ENCODE measurements around the gene ADAMTS9.

DNA sequence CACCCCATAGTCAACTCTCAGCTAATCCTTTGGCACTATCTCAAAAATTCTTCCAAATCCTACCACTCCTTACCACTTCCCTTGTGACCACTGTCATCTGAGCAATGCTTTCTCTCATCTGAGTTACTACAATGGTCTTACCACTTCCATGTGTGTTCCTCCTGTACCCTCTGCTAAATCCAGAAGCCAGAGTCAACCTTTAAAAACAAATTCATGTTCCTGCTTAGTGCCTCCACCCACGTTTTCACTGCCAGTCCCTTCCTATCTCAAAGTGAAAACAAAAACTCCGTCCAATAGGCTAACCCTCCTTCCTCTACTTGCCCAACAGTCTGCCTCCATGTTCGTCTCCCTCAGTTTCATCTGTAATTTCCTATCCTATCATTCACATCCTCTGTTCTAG lies 109.0 kb downstream of the ADAMTS9 start:
- TF ChIP-seq, protein P1, sequence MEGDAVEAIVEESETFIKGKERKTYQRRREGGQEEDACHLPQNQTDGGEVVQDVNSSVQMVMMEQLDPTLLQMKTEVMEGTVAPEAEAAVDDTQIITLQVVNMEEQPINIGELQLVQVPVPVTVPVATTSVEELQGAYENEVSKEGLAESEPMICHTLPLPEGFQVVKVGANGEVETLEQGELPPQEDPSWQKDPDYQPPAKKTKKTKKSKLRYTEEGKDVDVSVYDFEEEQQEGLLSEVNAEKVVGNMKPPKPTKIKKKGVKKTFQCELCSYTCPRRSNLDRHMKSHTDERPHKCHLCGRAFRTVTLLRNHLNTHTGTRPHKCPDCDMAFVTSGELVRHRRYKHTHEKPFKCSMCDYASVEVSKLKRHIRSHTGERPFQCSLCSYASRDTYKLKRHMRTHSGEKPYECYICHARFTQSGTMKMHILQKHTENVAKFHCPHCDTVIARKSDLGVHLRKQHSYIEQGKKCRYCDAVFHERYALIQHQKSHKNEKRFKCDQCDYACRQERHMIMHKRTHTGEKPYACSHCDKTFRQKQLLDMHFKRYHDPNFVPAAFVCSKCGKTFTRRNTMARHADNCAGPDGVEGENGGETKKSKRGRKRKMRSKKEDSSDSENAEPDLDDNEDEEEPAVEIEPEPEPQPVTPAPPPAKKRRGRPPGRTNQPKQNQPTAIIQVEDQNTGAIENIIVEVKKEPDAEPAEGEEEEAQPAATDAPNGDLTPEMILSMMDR (IDR thresholded peaks at IDR 0.05), result no peak
- no peak for TF ChIP-seq POLR2A (IDR thresholded peaks at IDR 0.05)

Measured in prostate gland (tissue), 2 donors.